Osteoblast (primary cell): ENCODE data around the gene RTP5. TPM values are rescaled to one million over a fixed set of nuclear protein-coding genes. Genes with fewer than 3 reads are reported as not detected.

Source experiments
- DNase-seq: peaks from one replicate; pipeline ENCODE4 v3.0.0; 2011; ENCODE audit warnings: low spot score, mixed read lengths; ENCODE audit not compliant: insufficient read length; ENCODE audit errors: missing footprints
- H2AFZ ChIP-seq: 2 replicates; pipeline ENCODE4 v1.6.0; 2011; ENCODE audit warnings: mild to moderate bottlenecking, low read length
- H3K27ac ChIP-seq: 2 replicates; pipeline ENCODE4 v1.5.1; 2011; ENCODE audit warnings: mild to moderate bottlenecking, low read depth, low read length, moderate library complexity
- H3K27me3 ChIP-seq: 2 replicates; pipeline ENCODE4 v1.6.0; 2012; ENCODE audit warnings: mild to moderate bottlenecking, control low read depth, inconsistent platforms, low read length, moderate library complexity; ENCODE audit not compliant: insufficient read depth
- H3K36me3 ChIP-seq: 2 replicates; pipeline ENCODE4 v1.5.1; 2011; ENCODE audit warnings: mild to moderate bottlenecking, low read length, control low read depth, moderate library complexity; ENCODE audit not compliant: insufficient read depth
- H3K4me1 ChIP-seq: 2 replicates; pipeline ENCODE4 v1.5.1; 2011; ENCODE audit warnings: mild to moderate bottlenecking, low read length, control low read depth, moderate library complexity; ENCODE audit not compliant: insufficient read depth
- H3K4me2 ChIP-seq: 2 replicates; pipeline ENCODE4 v1.6.0; 2011; ENCODE audit warnings: mild to moderate bottlenecking, low read length; ENCODE audit not compliant: insufficient read depth
- H3K4me3 ChIP-seq: fragments of 200-600 bp; sonication (generic); 3 replicates; pipeline ENCODE4 v1.5.1; 2012; ENCODE audit warnings: mild to moderate bottlenecking, low read length, inconsistent platforms; ENCODE audit not compliant: insufficient read depth
- H3K79me2 ChIP-seq: 2 replicates; pipeline ENCODE4 v1.6.0; 2012; ENCODE audit warnings: mild to moderate bottlenecking, low read length, control low read depth, inconsistent platforms; ENCODE audit not compliant: insufficient read depth
- H3K9me3 ChIP-seq: 2 replicates; pipeline ENCODE4 v1.5.1; 2011; ENCODE audit warnings: low read depth, low read length, control low read depth
- H4K20me1 ChIP-seq: 2 replicates; pipeline ENCODE4 v1.6.0; 2012; ENCODE audit warnings: mild to moderate bottlenecking, low read length, control low read depth; ENCODE audit not compliant: insufficient read depth
- total RNA-seq: library from RNA; depleted of rRNA; stranded (reverse); fragments of >200 nt; gene quantifications from 2 replicates; pipeline ENCODE4 v1.2.3, GENCODE V29; 2012
- TF ChIP-seq, protein P1 (sequence below): IDR thresholded peaks from 2 replicates; pipeline ENCODE4 v1.5.1; 2011; ENCODE audit warnings: mild to moderate bottlenecking, low read depth, low read length, moderate library complexity; ENCODE audit errors: extremely low read depth

Gene RTP5
- total RNA-seq, 1 donor = not detected

DNA sequence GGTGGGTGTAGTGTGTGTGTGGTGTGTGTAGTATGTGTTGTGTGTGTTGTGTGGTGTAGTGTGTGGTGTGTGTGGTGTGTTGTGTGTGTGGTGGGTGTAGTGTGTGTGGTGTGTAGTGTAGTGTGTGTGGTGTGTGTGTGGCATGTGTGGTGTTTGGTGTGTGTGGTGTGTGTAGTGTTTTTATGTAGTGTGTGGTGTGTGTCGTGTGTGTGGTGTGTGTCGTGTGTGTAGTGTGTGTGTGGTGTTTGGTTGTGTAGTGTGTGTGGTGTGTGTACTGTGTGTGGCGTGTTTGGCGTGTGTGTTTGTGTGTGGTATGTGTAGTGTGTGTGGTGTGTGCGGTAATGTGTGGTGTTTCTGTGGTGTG is 4.7 kb upstream of the RTP5 start:
- Histone ChIP-seq H3K79me2 (no peaks in the 10 kb centered on the region), H3K4me1 (no peaks in the 10 kb centered on the region), H3K36me3 (no peaks in the 10 kb centered on the region), H3K4me3 (no peak overlapping the region), H3K4me2 (no peak overlapping the region), H3K9me3 (no peaks in the 10 kb centered on the region), H3K27me3 (peaks cover 26% of the 10 kb centered on the region), H4K20me1 (no peaks in the 10 kb centered on the region), H2AFZ (no peak overlapping the region), H3K27ac (no peak overlapping the region)
- no peak for DNase-seq
- TF ChIP-seq, protein P1, sequence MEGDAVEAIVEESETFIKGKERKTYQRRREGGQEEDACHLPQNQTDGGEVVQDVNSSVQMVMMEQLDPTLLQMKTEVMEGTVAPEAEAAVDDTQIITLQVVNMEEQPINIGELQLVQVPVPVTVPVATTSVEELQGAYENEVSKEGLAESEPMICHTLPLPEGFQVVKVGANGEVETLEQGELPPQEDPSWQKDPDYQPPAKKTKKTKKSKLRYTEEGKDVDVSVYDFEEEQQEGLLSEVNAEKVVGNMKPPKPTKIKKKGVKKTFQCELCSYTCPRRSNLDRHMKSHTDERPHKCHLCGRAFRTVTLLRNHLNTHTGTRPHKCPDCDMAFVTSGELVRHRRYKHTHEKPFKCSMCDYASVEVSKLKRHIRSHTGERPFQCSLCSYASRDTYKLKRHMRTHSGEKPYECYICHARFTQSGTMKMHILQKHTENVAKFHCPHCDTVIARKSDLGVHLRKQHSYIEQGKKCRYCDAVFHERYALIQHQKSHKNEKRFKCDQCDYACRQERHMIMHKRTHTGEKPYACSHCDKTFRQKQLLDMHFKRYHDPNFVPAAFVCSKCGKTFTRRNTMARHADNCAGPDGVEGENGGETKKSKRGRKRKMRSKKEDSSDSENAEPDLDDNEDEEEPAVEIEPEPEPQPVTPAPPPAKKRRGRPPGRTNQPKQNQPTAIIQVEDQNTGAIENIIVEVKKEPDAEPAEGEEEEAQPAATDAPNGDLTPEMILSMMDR = no peak

DNA sequence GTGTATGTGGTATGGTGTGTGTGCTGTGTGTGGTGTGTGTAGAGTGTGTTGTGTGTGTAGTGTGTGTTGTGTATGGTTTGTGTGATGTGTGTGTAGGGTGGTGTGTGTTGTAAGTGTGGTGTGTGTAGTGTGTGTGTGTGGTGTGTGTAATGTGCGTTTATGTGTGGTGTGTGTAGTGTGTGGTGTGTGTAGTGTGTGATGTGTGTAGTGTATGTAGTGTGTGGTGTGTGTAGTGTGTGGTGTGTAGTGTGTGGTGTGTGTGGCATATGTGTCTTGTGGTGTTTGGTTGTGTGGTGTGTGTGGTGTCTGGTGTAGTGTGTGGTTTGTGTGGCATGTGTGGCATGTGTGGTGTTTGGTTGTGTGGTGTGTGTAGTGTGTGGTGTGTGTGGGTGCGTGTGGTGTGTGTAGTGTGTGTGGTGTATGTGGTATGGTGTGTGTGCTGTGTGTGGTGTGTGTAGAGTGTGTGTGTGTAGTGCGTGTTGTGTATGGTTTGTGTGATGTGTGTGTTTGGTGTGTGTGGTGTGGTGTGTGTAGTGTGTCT is 4.0 kb upstream of the RTP5 start:
- no peaks in the 10 kb centered on the region for H3K9me3 ChIP-seq
- no peak overlapping the region for H3K4me2 ChIP-seq
- H3K36me3 ChIP-seq = no peaks in the 10 kb centered on the region
- no peak overlapping the region for H2AFZ ChIP-seq
- no peaks in the 10 kb centered on the region for H3K4me1 ChIP-seq
- DNase-seq = no peak
- TF ChIP-seq, protein P1 = no peak
- no peak overlapping the region for H3K27ac ChIP-seq
- no peaks in the 10 kb centered on the region for H3K79me2 ChIP-seq
- H3K27me3 ChIP-seq = peaks cover 26% of the 10 kb centered on the region
- no peak overlapping the region for H3K4me3 ChIP-seq
- no peaks in the 10 kb centered on the region for H4K20me1 ChIP-seq

DNA sequence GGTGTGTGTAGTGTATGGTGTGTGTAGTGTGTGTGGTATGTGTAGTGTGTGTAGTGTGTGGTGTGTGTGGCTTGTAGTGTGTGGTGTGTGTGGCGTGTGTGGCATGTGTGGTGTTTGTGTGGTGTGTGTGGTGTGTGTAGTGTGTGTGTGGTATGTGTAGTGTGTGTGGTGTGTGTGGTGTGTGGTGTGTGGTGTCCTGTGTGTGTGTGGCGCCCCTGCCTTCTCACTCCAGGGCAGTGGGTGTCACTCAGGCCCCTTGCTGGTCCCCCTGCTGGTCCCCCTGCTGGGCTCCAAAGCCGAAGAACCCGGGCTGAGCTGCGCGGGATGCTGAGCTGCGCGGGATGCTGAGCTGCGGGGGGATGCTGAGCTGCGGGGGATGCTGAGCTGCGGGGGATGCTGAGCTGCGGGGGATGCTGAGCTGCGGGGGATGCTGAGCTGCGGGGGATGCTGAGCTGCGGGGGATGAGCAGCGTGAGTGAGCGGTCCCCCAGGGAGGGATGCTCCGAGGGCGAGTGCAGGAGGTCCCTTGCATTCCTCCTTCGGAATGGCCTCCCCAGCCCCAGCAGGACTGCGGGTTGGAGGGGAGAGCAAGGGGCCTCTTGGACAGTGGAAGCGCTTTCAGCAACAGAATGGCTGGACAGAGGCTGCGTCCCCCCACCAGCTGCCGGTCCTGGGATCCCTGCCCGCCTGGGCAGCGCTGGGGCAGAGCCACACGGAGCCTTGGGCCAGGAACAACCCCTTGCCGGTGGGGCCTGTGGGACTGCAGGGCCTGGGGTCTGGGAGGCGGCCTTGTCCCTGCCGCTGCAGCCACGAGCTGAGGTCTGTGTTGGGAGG is 3.4 kb upstream of the RTP5 start:
- no peaks in the 10 kb centered on the region for H3K9me3 ChIP-seq
- TF ChIP-seq, protein P1 = no peak
- no peak overlapping the region for H3K27ac ChIP-seq
- no peaks in the 10 kb centered on the region for H3K79me2 ChIP-seq
- H2AFZ ChIP-seq = no peak overlapping the region
- H3K27me3 ChIP-seq = peaks cover 26% of the 10 kb centered on the region
- no peaks in the 10 kb centered on the region for H4K20me1 ChIP-seq
- no peak overlapping the region for H3K4me3 ChIP-seq
- DNase-seq = no peak
- no peaks in the 10 kb centered on the region for H3K4me1 ChIP-seq
- H3K4me2 ChIP-seq = no peak overlapping the region
- no peaks in the 10 kb centered on the region for H3K36me3 ChIP-seq

- DNase-seq = no peak
Measured at GRCh38 chr2:241866790-241867645, 2.5 kb upstream of the RTP5 start.

More at GRCh38 chr2:241866790-241867645, 2.5 kb upstream of the RTP5 start:
- H3K4me1 ChIP-seq = no peaks in the 10 kb centered on the region
- no peak overlapping the region for H3K27ac ChIP-seq
- TF ChIP-seq, protein P1 = no peak
- no peak overlapping the region for H3K4me3 ChIP-seq
- no peaks in the 10 kb centered on the region for H3K36me3 ChIP-seq
- H3K79me2 ChIP-seq = no peaks in the 10 kb centered on the region
- H2AFZ ChIP-seq = no peak overlapping the region
- H3K4me2 ChIP-seq = no peak overlapping the region
- no peaks in the 10 kb centered on the region for H3K9me3 ChIP-seq
- H3K27me3 ChIP-seq = peaks cover 26% of the 10 kb centered on the region
- H4K20me1 ChIP-seq = no peaks in the 10 kb centered on the region
